ENCODE data around the gene ALAS1.
"Not testable (repeated sequence)": the region's sequence is repeated elsewhere in the genome, so short reads cannot be mapped to it uniquely, and the experiment has no call there.

The ALAS1 gene

GRCh38 chr3:52197842-52198625 is at the start of gene ALAS1:
Gene ALAS1, plus strand, starts transcription at chr3:52198160. Its CDS starts 1,082 bp downstream, at chr3:52199242.
- DNase-seq, result peak; percentile 66 to 82

- DNase-seq, result no peak
Measured at GRCh38 chr3:52149021-52149420, 48.9 kb upstream of the ALAS1 start.

- no peak for DNase-seq
Measured at GRCh38 chr3:52149726-52150125, 48.2 kb upstream of the ALAS1 start.

- no peak for DNase-seq
Measured at GRCh38 chr3:52150357-52150756, 47.6 kb upstream of the ALAS1 start.

GRCh38 chr3:52150860-52151259 is 47.1 kb upstream of the ALAS1 start:
- no peak for DNase-seq

GRCh38 chr3:52151991-52152390 is 46.0 kb upstream of the ALAS1 start:
- DNase-seq, result not testable (repeated sequence)

GRCh38 chr3:52153389-52154096 is 44.4 kb upstream of the ALAS1 start:
- no peak for DNase-seq

- DNase-seq, result peak; percentile 85 to 86
Measured at GRCh38 chr3:52154135-52155094, 43.5 kb upstream of the ALAS1 start, which contains the start of gene POC1A. Gene POC1A, minus strand, starts transcription at chr3:52154423. Its CDS starts 51 bp downstream, at chr3:52154372.

- DNase-seq, result no peak
Measured at GRCh38 chr3:52155912-52156311, 42.0 kb upstream of the ALAS1 start.

- no peak for DNase-seq
Measured at GRCh38 chr3:52159503-52159902, 38.5 kb upstream of the ALAS1 start.

GRCh38 chr3:52162250-52162872 is 35.6 kb upstream of the ALAS1 start:
- DNase-seq, result no peak

- DNase-seq, result no peak
Measured at GRCh38 chr3:52167240-52167639, 30.7 kb upstream of the ALAS1 start.

- DNase-seq, result not testable (repeated sequence)
Measured at GRCh38 chr3:52170217-52170616, 27.7 kb upstream of the ALAS1 start.

GRCh38 chr3:52171514-52172261 is 26.3 kb upstream of the ALAS1 start:
- DNase-seq, result no peak

GRCh38 chr3:52172262-52172757 is 25.6 kb upstream of the ALAS1 start:
- no peak for DNase-seq

- DNase-seq, result no peak
Measured at GRCh38 chr3:52173101-52173500, 24.9 kb upstream of the ALAS1 start.

- DNase-seq, result no peak
Measured at GRCh38 chr3:52174896-52175295, 23.1 kb upstream of the ALAS1 start.

GRCh38 chr3:52175416-52176179 is 22.4 kb upstream of the ALAS1 start:
- no peak for DNase-seq

GRCh38 chr3:52176180-52176752 is 21.7 kb upstream of the ALAS1 start:
- no peak for DNase-seq

GRCh38 chr3:52176951-52177700 is 20.8 kb upstream of the ALAS1 start:
- DNase-seq, result no peak
